ENCODE data around the gene ABHD10. TPM values are rescaled to one million over a fixed set of nuclear protein-coding genes. Genes with fewer than 3 reads are reported as not detected.

Gene ABHD10
- total RNA-seq, 1 donor from 2014 or later = 25.5 TPM

DNA sequence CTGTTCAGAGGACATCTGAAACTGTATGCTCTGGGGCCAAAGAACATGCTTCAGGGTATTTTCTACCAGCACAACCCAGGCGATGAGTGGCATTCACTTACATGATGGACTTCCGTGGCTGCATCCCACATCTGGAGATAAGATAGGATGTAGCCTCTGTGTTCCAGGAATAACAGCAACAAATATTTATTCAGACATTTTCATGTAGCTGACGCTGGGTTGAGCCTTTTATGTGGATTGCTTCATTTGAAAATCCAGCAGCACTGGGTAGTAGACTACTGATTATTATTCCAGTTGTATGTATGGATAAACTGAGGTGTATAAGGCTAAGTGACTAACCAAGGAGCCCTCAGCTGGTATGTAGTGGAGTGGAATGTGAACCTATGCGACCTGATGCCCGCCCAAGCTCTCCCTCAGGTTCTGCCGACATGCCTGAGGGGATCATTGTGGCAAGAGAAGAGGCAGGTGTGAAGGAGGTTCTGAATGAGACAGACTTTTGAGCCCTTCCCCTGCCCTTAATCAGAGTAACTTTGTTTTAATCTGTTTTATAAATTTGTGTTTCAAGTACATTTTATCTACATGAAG lies 25.9 kb upstream of the ABHD10 start:
- H3K9me3 Mint-ChIP-seq (ENCODE audit: unreplicated experiment) = no peaks in the 10 kb centered on the region
- H3K27ac Mint-ChIP-seq (ENCODE audit: unreplicated experiment) = no peak overlapping the region
- peaks cover 11% of the 10 kb centered on the region for H3K4me1 Mint-ChIP-seq (ENCODE audit: unreplicated experiment)
- H3K27me3 Mint-ChIP-seq (ENCODE audit: unreplicated experiment) = no peaks in the 10 kb centered on the region
- no peak overlapping the region for H3K4me3 Mint-ChIP-seq (ENCODE audit: unreplicated experiment)
- peaks cover 79% of the 10 kb centered on the region for H3K36me3 Mint-ChIP-seq (ENCODE audit: unreplicated experiment)
- TF ChIP-seq, protein P1, sequence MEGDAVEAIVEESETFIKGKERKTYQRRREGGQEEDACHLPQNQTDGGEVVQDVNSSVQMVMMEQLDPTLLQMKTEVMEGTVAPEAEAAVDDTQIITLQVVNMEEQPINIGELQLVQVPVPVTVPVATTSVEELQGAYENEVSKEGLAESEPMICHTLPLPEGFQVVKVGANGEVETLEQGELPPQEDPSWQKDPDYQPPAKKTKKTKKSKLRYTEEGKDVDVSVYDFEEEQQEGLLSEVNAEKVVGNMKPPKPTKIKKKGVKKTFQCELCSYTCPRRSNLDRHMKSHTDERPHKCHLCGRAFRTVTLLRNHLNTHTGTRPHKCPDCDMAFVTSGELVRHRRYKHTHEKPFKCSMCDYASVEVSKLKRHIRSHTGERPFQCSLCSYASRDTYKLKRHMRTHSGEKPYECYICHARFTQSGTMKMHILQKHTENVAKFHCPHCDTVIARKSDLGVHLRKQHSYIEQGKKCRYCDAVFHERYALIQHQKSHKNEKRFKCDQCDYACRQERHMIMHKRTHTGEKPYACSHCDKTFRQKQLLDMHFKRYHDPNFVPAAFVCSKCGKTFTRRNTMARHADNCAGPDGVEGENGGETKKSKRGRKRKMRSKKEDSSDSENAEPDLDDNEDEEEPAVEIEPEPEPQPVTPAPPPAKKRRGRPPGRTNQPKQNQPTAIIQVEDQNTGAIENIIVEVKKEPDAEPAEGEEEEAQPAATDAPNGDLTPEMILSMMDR (IDR thresholded peaks at IDR 0.05) = no peak
- DNase-seq (ENCODE audit: extremely low spot score, unreplicated experiment) = no peak

DNA sequence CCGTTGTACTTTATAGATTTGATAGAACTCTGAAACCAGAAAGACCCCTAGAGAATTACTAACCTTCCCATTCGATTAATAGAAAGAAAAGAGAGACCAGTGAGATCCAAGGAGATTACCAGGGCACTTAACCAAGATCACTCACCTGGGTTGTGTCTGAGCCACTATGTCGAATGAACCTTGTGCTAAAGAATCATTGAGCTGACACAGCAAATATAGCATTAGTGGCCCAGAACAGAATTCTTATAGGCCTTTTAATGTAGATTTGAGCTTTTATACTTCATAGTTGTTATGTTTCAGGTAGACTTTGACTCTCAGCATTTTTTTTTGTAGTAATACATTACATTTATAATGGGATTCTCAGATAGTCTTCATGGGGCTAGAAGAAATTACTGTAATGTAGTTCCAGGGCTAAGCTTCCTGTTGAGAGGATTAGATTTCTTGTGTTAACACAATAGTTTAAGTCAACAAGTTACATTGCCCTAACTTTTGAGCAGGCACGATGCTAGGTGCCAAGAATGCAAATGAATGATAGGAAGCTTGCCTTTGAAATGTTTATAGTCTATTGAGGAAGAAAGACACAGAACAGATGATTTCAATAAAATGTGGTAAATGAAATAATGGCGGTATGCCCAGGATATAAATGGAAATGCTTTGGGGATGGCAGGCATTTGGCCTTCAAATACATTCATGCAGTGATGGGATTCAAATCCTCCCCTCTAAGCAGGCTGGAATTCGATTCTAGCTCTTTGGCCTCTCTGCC lies 24.4 kb upstream of the ABHD10 start:
- peaks cover 11% of the 10 kb centered on the region for H3K4me1 Mint-ChIP-seq (ENCODE audit: unreplicated experiment)

DNA sequence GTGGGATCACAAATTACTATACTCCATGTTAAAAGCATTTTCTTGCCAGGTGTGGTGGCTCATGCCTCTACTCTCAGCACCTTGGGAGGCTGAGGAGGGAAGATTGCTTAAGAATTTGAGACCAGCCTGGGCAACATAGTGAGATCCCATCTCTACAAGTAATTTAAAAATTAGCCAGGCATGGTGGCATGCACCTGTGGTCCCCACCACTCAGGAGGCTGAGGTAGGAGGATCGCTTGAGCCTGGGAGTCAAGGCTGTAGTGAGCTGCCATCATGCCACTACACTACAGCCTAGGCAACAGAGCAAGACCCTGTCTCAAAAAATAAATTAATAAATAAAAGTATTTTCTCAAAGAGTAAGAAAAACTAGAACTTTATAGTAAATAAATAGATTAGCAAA lies 22.9 kb upstream of the ABHD10 start:
- TF ChIP-seq, protein P1 (IDR thresholded peaks at IDR 0.05) = no peak
- Mint-ChIP-seq H3K36me3 (ENCODE audit: unreplicated experiment) (peaks cover 66% of the 10 kb centered on the region), H3K4me3 (ENCODE audit: unreplicated experiment) (no peak overlapping the region), H3K27ac (ENCODE audit: unreplicated experiment) (no peak overlapping the region), H3K27me3 (ENCODE audit: unreplicated experiment) (no peaks in the 10 kb centered on the region), H3K4me1 (ENCODE audit: unreplicated experiment) (peaks cover 11% of the 10 kb centered on the region), H3K9me3 (ENCODE audit: unreplicated experiment) (no peaks in the 10 kb centered on the region)
- DNase-seq (ENCODE audit: extremely low spot score, unreplicated experiment) = no peak

More for the DNA sequence above, 24.4 kb upstream of the ABHD10 start:
- no peaks in the 10 kb centered on the region for H3K9me3 Mint-ChIP-seq (ENCODE audit: unreplicated experiment)
- peaks cover 74% of the 10 kb centered on the region for H3K36me3 Mint-ChIP-seq (ENCODE audit: unreplicated experiment)
- peak overlapping the region; percentile 15 for H3K27ac Mint-ChIP-seq (ENCODE audit: unreplicated experiment)
- TF ChIP-seq, protein P1 (IDR thresholded peaks at IDR 0.05) = no peak
- DNase-seq (ENCODE audit: extremely low spot score, unreplicated experiment) = no peak
- no peaks in the 10 kb centered on the region for H3K27me3 Mint-ChIP-seq (ENCODE audit: unreplicated experiment)
- H3K4me3 Mint-ChIP-seq (ENCODE audit: unreplicated experiment) = no peak overlapping the region

DNA sequence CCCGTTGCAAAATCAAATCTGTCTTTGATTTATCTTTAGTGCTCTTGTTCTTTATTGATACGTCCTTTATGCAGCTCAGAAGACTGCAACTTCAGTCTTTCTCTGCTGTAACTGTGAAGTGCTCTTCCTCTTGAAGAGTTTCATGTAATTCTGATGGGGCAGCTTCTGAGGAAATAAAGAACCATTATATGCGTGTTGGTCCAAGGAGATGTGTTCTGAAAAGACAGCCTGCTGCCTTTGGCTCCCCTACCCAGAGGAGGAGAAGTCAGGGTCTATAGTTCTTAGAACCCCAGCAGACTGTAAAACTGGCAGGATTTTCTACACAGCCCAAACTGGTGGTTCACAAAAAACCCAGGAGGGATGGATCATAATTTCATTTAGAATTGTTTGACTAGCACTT lies 22.4 kb upstream of the ABHD10 start:
- Mint-ChIP-seq H3K4me1 (ENCODE audit: unreplicated experiment) (peaks cover 12% of the 10 kb centered on the region), H3K36me3 (ENCODE audit: unreplicated experiment) (peaks cover 66% of the 10 kb centered on the region), H3K4me3 (ENCODE audit: unreplicated experiment) (no peak overlapping the region), H3K9me3 (ENCODE audit: unreplicated experiment) (no peaks in the 10 kb centered on the region), H3K27me3 (ENCODE audit: unreplicated experiment) (no peaks in the 10 kb centered on the region), H3K27ac (ENCODE audit: unreplicated experiment) (no peak overlapping the region)
- no peak for DNase-seq (ENCODE audit: extremely low spot score, unreplicated experiment)
- TF ChIP-seq, protein P1 (IDR thresholded peaks at IDR 0.05) = no peak

DNA sequence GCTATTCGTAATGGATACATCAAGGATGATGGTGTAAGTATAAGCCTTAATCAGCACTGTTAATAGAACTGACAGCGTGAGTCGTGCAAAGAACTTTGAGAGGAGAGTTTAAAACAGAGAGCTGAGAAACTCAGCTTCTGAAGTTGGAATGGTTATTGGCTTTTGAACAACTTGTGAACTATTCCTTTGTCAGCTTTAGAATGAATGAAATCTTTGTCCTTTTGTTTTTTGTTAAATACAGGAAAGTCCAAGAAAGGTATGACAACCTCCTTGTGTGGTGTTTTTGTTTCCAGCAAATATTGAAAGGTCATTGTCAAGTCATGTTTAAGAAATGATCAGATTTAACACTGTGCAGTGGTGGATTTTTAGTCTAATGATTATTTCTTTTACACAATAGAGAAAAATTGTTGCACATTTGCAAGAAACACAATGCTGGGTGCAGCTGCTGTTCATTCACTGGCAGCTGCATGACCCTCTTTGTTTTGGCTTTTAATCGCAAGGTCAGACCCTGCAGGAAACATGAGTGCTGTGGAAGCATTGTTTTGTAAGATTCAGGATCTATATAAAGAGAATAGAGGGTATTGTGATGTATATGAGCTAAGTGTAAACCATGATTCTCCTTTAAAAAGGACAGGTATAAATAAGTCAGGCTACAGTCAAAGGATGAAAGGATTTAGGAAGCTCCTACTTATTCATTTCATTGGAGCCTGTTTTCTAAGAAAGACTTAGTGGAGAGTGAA lies 21.7 kb upstream of the ABHD10 start:
- H3K4me3 Mint-ChIP-seq (ENCODE audit: unreplicated experiment) = no peak overlapping the region
- H3K27me3 Mint-ChIP-seq (ENCODE audit: unreplicated experiment) = no peaks in the 10 kb centered on the region

More for the DNA sequence above, 21.7 kb upstream of the ABHD10 start:
- TF ChIP-seq, protein P1 (IDR thresholded peaks at IDR 0.05) = no peak
- no peaks in the 10 kb centered on the region for H3K9me3 Mint-ChIP-seq (ENCODE audit: unreplicated experiment)
- peaks cover 12% of the 10 kb centered on the region for H3K4me1 Mint-ChIP-seq (ENCODE audit: unreplicated experiment)
- H3K27ac Mint-ChIP-seq (ENCODE audit: unreplicated experiment) = no peak overlapping the region
- no peak for DNase-seq (ENCODE audit: extremely low spot score, unreplicated experiment)
- H3K36me3 Mint-ChIP-seq (ENCODE audit: unreplicated experiment) = peaks cover 66% of the 10 kb centered on the region
